HCT116 (cell line): ENCODE measurements around the gene TMEM234.

Experiments
- CTCF ChIP-seq, 3 experiments: fragments of 200-600 bp in 1 of 3; sonication (generic) in 1 of 3; IDR thresholded peaks in 2 of 3; conservative IDR thresholded peaks in 1 of 3; 2 replicates each; pipeline ENCODE4 v1.5.1; 2012 to 2017; ENCODE audit warnings: low read depth in 2 of 3, low read length in 2 of 3, antibody characterized with exemption in 1 of 3, borderline replicate concordance in 1 of 3, control low read depth in 1 of 3, mild to moderate bottlenecking in 1 of 3, mixed read lengths in 1 of 3, mixed run types in 1 of 3, moderate library complexity in 1 of 3; ENCODE audit not compliant: insufficient read depth in 1 of 3
- EZH2 ChIP-seq: fragments of 200-600 bp; sonication (generic); IDR thresholded peaks from 2 replicates; pipeline ENCODE4 v1.6.1; 2017; ENCODE audit warnings: antibody characterized with exemption, mixed run types
- JUND ChIP-seq: IDR thresholded peaks from 2 replicates; pipeline ENCODE4 v1.6.1; 2012
- MAX ChIP-seq: IDR thresholded peaks from 2 replicates; pipeline ENCODE4 v1.6.1; 2012
- POLR2A ChIP-seq: IDR thresholded peaks from 2 replicates; pipeline ENCODE4 v1.7.0; 2011; ENCODE audit warnings: borderline replicate concordance; ENCODE audit not compliant: insufficient read depth, insufficient read length; ENCODE audit errors: extremely low read depth
- REST ChIP-seq: IDR thresholded peaks from 2 replicates; pipeline ENCODE4 v1.6.1; 2012; ENCODE audit warnings: low read depth
- SP1 ChIP-seq: IDR thresholded peaks from 2 replicates; pipeline ENCODE4 v1.6.1; 2012; ENCODE audit warnings: low read depth
- ZBTB33 ChIP-seq: IDR thresholded peaks from 2 replicates; pipeline ENCODE4 v1.6.1; 2011; ENCODE audit warnings: mild to moderate bottlenecking, low read length, moderate library complexity; ENCODE audit not compliant: insufficient replicate concordance; ENCODE audit errors: extremely low read depth

DNA sequence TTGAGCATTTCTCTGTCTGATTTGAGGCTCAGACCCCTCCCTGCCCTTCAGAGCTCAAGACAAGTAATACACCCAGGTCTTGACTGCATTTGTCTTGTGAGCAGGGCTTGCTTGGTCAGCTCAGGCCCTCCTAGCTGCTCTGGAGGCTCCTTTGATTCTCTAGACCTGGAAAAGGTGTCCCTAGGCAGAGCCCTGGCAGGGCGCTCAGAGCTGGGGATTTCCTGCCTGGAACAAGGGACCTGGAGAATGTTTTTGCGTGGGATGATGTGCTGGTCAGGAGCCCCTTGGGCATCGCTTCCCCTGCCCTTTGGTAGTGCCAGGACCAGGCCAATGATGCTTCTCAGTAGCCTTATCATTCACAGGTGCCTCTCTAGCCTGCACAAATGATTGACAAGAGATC lies 26.6 kb downstream of the TMEM234 start:
- TF ChIP-seq POLR2A (no peak), CTCF (IDR thresholded peaks at IDR 0.05 in 2 of 3, conservative IDR thresholded peaks at IDR 0.05 in 1 of 3; ENCODE audit: borderline replicate concordance in 1 of 3, insufficient read depth in 1 of 3, low read depth in 2 of 3, low read length in 2 of 3) (no peak), MAX (no peak), REST (no peak), EZH2 (no peak), JUND (no peak), ZBTB33 (no peak), SP1 (no peak)
